Measurements from ENCODE around the gene PTCHD1. TPM values are rescaled to one million over a fixed set of nuclear protein-coding genes. Genes with fewer than 3 reads are reported as not detected.

PTCHD1 gene
- total RNA-seq, 1 donor from 2014 or later: 0.16 TPM

GRCh38 chrX:23422912-23423311 lies 88.3 kb downstream of the PTCHD1 start:
- TF ChIP-seq CTCF (IDR thresholded peaks at IDR 0.05): no peak
- Mint-ChIP-seq H3K27ac (ENCODE audit: unreplicated experiment) (no peak overlapping the region), H3K36me3 (ENCODE audit: unreplicated experiment) (no peaks in the 10 kb centered on the region), H3K4me3 (ENCODE audit: unreplicated experiment) (no peak overlapping the region), H3K4me1 (ENCODE audit: unreplicated experiment) (no peaks in the 10 kb centered on the region), H3K9me3 (ENCODE audit: unreplicated experiment) (peaks cover 34% of the 10 kb centered on the region), H3K27me3 (ENCODE audit: unreplicated experiment) (no peaks in the 10 kb centered on the region)
- no peak for DNase-seq (ENCODE audit: extremely low spot score, unreplicated experiment)

- Mint-ChIP-seq H3K9me3 (ENCODE audit: unreplicated experiment) (peaks cover 26% of the 10 kb centered on the region), H3K27ac (ENCODE audit: unreplicated experiment) (no peak overlapping the region), H3K4me3 (ENCODE audit: unreplicated experiment) (no peak overlapping the region), H3K27me3 (ENCODE audit: unreplicated experiment) (no peaks in the 10 kb centered on the region), H3K4me1 (ENCODE audit: unreplicated experiment) (no peaks in the 10 kb centered on the region), H3K36me3 (ENCODE audit: unreplicated experiment) (no peaks in the 10 kb centered on the region)
- no peak for DNase-seq (ENCODE audit: extremely low spot score, unreplicated experiment)
- TF ChIP-seq CTCF (IDR thresholded peaks at IDR 0.05): no peak
These were observed 99.8 kb downstream of the PTCHD1 start for GRCh38 chrX:23434356-23434884.

GRCh38 chrX:23435108-23435507 lies 100.5 kb downstream of the PTCHD1 start:
- H3K27me3 Mint-ChIP-seq (ENCODE audit: unreplicated experiment): no peaks in the 10 kb centered on the region
- no peak for TF ChIP-seq CTCF (IDR thresholded peaks at IDR 0.05)

GRCh38 chrX:23435575-23435974 lies 100.9 kb downstream of the PTCHD1 start:
- Mint-ChIP-seq H3K27ac (ENCODE audit: unreplicated experiment) (no peak overlapping the region), H3K4me1 (ENCODE audit: unreplicated experiment) (no peaks in the 10 kb centered on the region), H3K36me3 (ENCODE audit: unreplicated experiment) (no peaks in the 10 kb centered on the region), H3K4me3 (ENCODE audit: unreplicated experiment) (no peak overlapping the region), H3K9me3 (ENCODE audit: unreplicated experiment) (peaks cover 15% of the 10 kb centered on the region), H3K27me3 (ENCODE audit: unreplicated experiment) (no peaks in the 10 kb centered on the region)
- no peak for TF ChIP-seq CTCF (IDR thresholded peaks at IDR 0.05)
- DNase-seq (ENCODE audit: extremely low spot score, unreplicated experiment): no peak

More at GRCh38 chrX:23435108-23435507, 100.5 kb downstream of the PTCHD1 start:
- H3K4me3 Mint-ChIP-seq (ENCODE audit: unreplicated experiment): no peak overlapping the region
- H3K9me3 Mint-ChIP-seq (ENCODE audit: unreplicated experiment): peaks cover 19% of the 10 kb centered on the region
- no peaks in the 10 kb centered on the region for H3K36me3 Mint-ChIP-seq (ENCODE audit: unreplicated experiment)
- H3K4me1 Mint-ChIP-seq (ENCODE audit: unreplicated experiment): no peaks in the 10 kb centered on the region
- H3K27ac Mint-ChIP-seq (ENCODE audit: unreplicated experiment): no peak overlapping the region
- no peak for DNase-seq (ENCODE audit: extremely low spot score, unreplicated experiment)

- no peak overlapping the region for H3K4me3 Mint-ChIP-seq (ENCODE audit: unreplicated experiment)
- peaks cover 8% of the 10 kb centered on the region for H3K9me3 Mint-ChIP-seq (ENCODE audit: unreplicated experiment)
- no peak for TF ChIP-seq CTCF (IDR thresholded peaks at IDR 0.05)
- H3K36me3 Mint-ChIP-seq (ENCODE audit: unreplicated experiment): no peaks in the 10 kb centered on the region
- no peak for DNase-seq (ENCODE audit: extremely low spot score, unreplicated experiment)
- no peak overlapping the region for H3K27ac Mint-ChIP-seq (ENCODE audit: unreplicated experiment)
- H3K27me3 Mint-ChIP-seq (ENCODE audit: unreplicated experiment): no peaks in the 10 kb centered on the region
- no peaks in the 10 kb centered on the region for H3K4me1 Mint-ChIP-seq (ENCODE audit: unreplicated experiment)
These were observed 102.2 kb downstream of the PTCHD1 start for GRCh38 chrX:23436875-23437274.

All from osteocyte (in vitro differentiated cells).